ENCODE results near the gene FUZ. TPM values are rescaled to one million over a fixed set of nuclear protein-coding genes. Genes with fewer than 3 reads are reported as not detected.
"Not testable (repeated sequence)": the region's sequence is repeated elsewhere in the genome, so short reads cannot be mapped to it uniquely, and the experiment has no call there.

The FUZ gene
- total and polyA plus RNA-seq, 2 donors (not counting 1 experiment from before 2014, with no cell fraction given) = 30.2 to 31.5 TPM

DNA sequence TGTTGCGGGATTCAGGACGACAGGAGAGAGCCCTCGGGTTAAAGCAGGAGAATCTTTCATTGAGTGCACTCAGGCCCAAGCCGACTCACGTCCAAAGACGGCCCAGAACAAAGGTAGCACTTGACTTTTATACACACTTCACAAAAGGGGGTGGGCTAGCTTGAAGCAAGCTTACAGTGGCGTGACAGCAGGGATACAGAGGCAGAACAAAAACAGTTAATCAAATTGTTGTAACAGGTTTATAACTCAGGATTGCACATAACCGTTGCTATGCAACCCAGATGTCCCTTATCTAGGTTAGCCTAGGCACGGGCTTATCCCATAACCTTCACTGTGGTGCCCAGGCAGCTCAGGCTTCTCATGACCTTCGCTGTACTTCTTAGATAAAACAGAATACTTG is 7.0 kb upstream of the FUZ start:
- intact Hi-C loops (cut with micrococcal nuclease) = no loop called here
- no peaks in the 10 kb centered on the region for H3K27me3 ChIP-seq (replicated peaks in 1 of 4; ENCODE audit: control extremely low read depth in 1 of 4, control insufficient read depth in 3 of 4, insufficient read depth in 4 of 4, low read length in 3 of 4)
- ATAC-seq (ENCODE audit: low read depth) (no peak), DNase-seq (no peak)
- H4K20me1 ChIP-seq (ENCODE audit: control insufficient read depth, insufficient read depth, low read length, poor library complexity, severe bottlenecking) = peaks cover 54% of the 10 kb centered on the region
- no peaks in the 10 kb centered on the region for H3K27me3 Mint-ChIP-seq
- peak overlapping the region; percentile 59 for H3K4me3 Mint-ChIP-seq
- H3K9ac ChIP-seq (ENCODE audit: low read length) = no peak overlapping the region
- no peak overlapping the region for H3K27ac Mint-ChIP-seq
- peaks cover 19 to 33% of the 10 kb centered on the region in 2 donors for H3K4me1 ChIP-seq (ENCODE audit: control insufficient read depth in 2 of 2, insufficient read depth in 2 of 2, low read length in 2 of 2)
- H3K79me2 ChIP-seq (ENCODE audit: control insufficient read depth, insufficient read depth, low read length) = peaks cover 66% of the 10 kb centered on the region
- H3K4me3 ChIP-seq (ENCODE audit: control extremely low read depth in 1 of 5, extremely low read depth in 1 of 5, insufficient read depth in 1 of 5, low read depth in 2 of 5, low read length in 4 of 5) = no peak overlapping the region
- no peak overlapping the region for H2AFZ ChIP-seq (ENCODE audit: insufficient read depth, low read depth, low read length, poor library complexity, severe bottlenecking)
- WGBS (ENCODE audit: insufficient coverage) = 95% methylated on average over 8 of the region's 10 CpGs
- POLR2A ChIA-PET = interaction anchor here (1.0 to 1.3 kb wide), 2 partner anchors 28 to 49 kb away, joined by 3 to 5 read pairs; no protein-coding TSS in a partner anchor
- no peaks in the 10 kb centered on the region for H3K9me3 Mint-ChIP-seq (ENCODE audit: insufficient read depth)
- no peak overlapping the region for H3K4me2 ChIP-seq (replicated peaks; ENCODE audit: low read depth, low read length, poor library complexity, severe bottlenecking)
- peaks cover 2 to 29% of the 10 kb centered on the region in 2 experiments for H3K36me3 ChIP-seq (replicated peaks in 1 of 2; ENCODE audit: control extremely low read depth in 1 of 2, control insufficient read depth in 1 of 2, extremely low read depth in 1 of 2, insufficient read depth in 2 of 2, low read length in 1 of 2)
- H3K27ac ChIP-seq (ENCODE audit: low read length in 2 of 2) = no peak overlapping the region
- TF ChIP-seq, protein P1, sequence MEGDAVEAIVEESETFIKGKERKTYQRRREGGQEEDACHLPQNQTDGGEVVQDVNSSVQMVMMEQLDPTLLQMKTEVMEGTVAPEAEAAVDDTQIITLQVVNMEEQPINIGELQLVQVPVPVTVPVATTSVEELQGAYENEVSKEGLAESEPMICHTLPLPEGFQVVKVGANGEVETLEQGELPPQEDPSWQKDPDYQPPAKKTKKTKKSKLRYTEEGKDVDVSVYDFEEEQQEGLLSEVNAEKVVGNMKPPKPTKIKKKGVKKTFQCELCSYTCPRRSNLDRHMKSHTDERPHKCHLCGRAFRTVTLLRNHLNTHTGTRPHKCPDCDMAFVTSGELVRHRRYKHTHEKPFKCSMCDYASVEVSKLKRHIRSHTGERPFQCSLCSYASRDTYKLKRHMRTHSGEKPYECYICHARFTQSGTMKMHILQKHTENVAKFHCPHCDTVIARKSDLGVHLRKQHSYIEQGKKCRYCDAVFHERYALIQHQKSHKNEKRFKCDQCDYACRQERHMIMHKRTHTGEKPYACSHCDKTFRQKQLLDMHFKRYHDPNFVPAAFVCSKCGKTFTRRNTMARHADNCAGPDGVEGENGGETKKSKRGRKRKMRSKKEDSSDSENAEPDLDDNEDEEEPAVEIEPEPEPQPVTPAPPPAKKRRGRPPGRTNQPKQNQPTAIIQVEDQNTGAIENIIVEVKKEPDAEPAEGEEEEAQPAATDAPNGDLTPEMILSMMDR (IDR thresholded peaks at IDR 0.05) = no peak
- peaks cover 38% of the 10 kb centered on the region for H3K4me1 Mint-ChIP-seq
- CTCF ChIA-PET = no interaction called here
- H3K9me3 ChIP-seq (ENCODE audit: control extremely low read depth in 1 of 3, control insufficient read depth in 2 of 3, insufficient read depth in 1 of 3, low read length in 2 of 3) = no peaks in the 10 kb centered on the region

DNA sequence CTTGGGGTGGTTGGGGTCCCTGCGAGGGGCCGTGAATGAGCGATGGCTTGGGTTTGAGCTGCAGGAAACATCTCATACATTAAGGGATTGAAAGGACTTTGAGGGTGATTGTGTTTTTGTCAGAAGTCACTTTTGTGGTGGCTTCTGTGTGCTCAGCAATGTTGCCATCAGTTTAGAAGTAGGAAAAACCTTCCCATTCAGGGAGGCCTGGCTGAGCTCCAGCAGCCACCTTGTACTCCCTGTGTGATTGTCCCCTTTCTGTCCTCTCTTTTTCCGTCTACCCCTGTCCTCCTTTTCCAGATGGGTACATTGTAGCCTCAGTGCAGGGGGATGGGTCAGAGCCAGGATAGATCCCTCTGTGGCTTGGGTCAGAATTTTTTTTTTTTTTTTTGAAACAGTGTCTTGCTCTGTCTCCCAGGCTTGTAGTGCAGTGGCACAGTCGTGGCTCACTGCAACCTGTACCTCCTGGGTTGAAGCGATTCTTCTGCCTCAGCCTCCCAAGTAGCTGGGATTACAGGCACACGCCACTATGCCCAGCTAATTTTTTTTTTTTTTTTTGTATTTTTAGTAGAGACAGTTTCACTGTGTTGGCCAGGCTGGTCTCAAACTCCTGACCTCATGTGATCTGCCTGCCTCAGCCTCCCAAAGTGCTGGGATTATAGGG is 6.5 kb upstream of the FUZ start:
- H2AFZ ChIP-seq (ENCODE audit: insufficient read depth, low read depth, low read length, poor library complexity, severe bottlenecking); H3K9me3 Mint-ChIP-seq (ENCODE audit: insufficient read depth); CTCF ChIA-PET; DNase-seq; H3K9me3 ChIP-seq (ENCODE audit: control extremely low read depth in 1 of 3, control insufficient read depth in 2 of 3, insufficient read depth in 1 of 3, low read length in 2 of 3); ATAC-seq (ENCODE audit: low read depth); H3K4me3 ChIP-seq (ENCODE audit: control extremely low read depth in 1 of 5, extremely low read depth in 1 of 5, insufficient read depth in 1 of 5, low read depth in 2 of 5, low read length in 4 of 5); H3K27me3 Mint-ChIP-seq; H3K27me3 ChIP-seq (replicated peaks in 1 of 4; ENCODE audit: control extremely low read depth in 1 of 4, control insufficient read depth in 3 of 4, insufficient read depth in 4 of 4, low read length in 3 of 4): not testable (repeated sequence)
- Histone ChIP-seq H3K9ac (ENCODE audit: low read length) (peak overlapping the region; percentile 96), H3K4me2 (replicated peaks; ENCODE audit: low read depth, low read length, poor library complexity, severe bottlenecking) (peak overlapping the region; percentile 92), H3K27ac (ENCODE audit: low read length in 2 of 2) (peak overlapping the region in 1 of 2 donors; percentile 98), H3K4me1 (ENCODE audit: control insufficient read depth in 2 of 2, insufficient read depth in 2 of 2, low read length in 2 of 2) (peaks cover 19 to 33% of the 10 kb centered on the region in 2 donors), H3K79me2 (ENCODE audit: control insufficient read depth, insufficient read depth, low read length) (peaks cover 61% of the 10 kb centered on the region), H4K20me1 (ENCODE audit: control insufficient read depth, insufficient read depth, low read length, poor library complexity, severe bottlenecking) (peaks cover 49% of the 10 kb centered on the region), H3K36me3 (replicated peaks in 1 of 2; ENCODE audit: control extremely low read depth in 1 of 2, control insufficient read depth in 1 of 2, extremely low read depth in 1 of 2, insufficient read depth in 2 of 2, low read length in 1 of 2) (peaks cover 2 to 26% of the 10 kb centered on the region in 2 experiments)
- peak overlapping the region; percentile 98 for H3K27ac Mint-ChIP-seq
- POLR2A ChIA-PET = interaction anchor here (0.6 to 2.4 kb wide), 4 partner anchors 12 to 50 kb away, joined by 3 to 9 read pairs (median 4); no protein-coding TSS in a partner anchor
- intact Hi-C loops (cut with micrococcal nuclease) = loop anchor here (5.0 kb wide), 1 partner anchor 702 kb away; the partner anchor contains the start of genes C19orf73 and PPFIA3
- peaks cover 40% of the 10 kb centered on the region for H3K4me1 Mint-ChIP-seq
- WGBS (ENCODE audit: insufficient coverage) = 90% methylated on average over 2 of the region's 7 CpGs
- peak overlapping the region; percentile 97 for H3K4me3 Mint-ChIP-seq
